Left lung (tissue), 10 donors: ENCODE data around the gene C10orf67. TPM values are rescaled to one million over a fixed set of nuclear protein-coding genes. Genes with fewer than 3 reads are reported as not detected.

Experiments used
- ATAC-seq: fragments of 200-7000 bp; cut with Tn5 transposase; one replicate; pipeline ENCODE4 v1.9.1; 2020; ENCODE audit warnings: moderate library complexity
- DNase-seq, 4 donors: peaks; one replicate each; pipeline ENCODE4 v3.0.0-alpha.2; 2013 to 2020
- H3K27ac ChIP-seq, 2 donors: fragments of 200-600 bp; sonication (generic) in 1 of 2; one replicate each; pipeline versions ENCODE4 v1.5.0 to v1.8.0; 2020 to 2021
- H3K27me3 ChIP-seq, 2 donors: fragments of 200-600 bp; sonication (generic) in 1 of 2; one replicate each; pipeline versions ENCODE4 v1.5.0 to v1.8.0; 2020 to 2021
- H3K36me3 ChIP-seq, 2 donors: fragments of 200-600 bp; sonication (generic) in 1 of 2; one replicate each; pipeline versions ENCODE4 v1.5.0 to v1.8.0; 2020 to 2021
- H3K4me1 ChIP-seq, 2 donors: fragments of 200-600 bp; one replicate each; pipeline ENCODE4 v1.8.0; 2021
- H3K4me3 ChIP-seq, 2 donors: fragments of 200-600 bp; sonication (generic) in 1 of 2; one replicate each; pipeline versions ENCODE4 v1.5.0 to v1.8.0; 2020 to 2021; ENCODE audit warnings: mild to moderate bottlenecking in 1 of 2
- H3K9me3 ChIP-seq, 2 donors: fragments of 200-600 bp; sonication (generic) in 1 of 2; one replicate each; pipeline versions ENCODE4 v1.5.0 to v1.8.0; 2020 to 2021
- CTCF ChIP-seq, 2 donors: fragments of 200-600 bp; sonication (generic) in 1 of 2; IDR thresholded peaks; one replicate each; pipeline versions ENCODE4 v1.5.0 to v1.8.0; 2021; ENCODE audit warnings: antibody characterized with exemption in 2 of 2
- intact Hi-C, 2 donors: fragments of 100-400 bp; cut with DNase I; formaldehyde crosslinking; loops; one replicate each; pipeline versions ENCODE4 v1.11.2 to v1.14.2; 2022
- polyA plus RNA-seq, 6 donors: library from polyadenylated mRNA; unstranded; fragments of 120-200 nt; gene quantifications; one replicate each; pipeline ENCODE4 v1.2.1, GENCODE V29; 2013; ENCODE audit not compliant: insufficient read length in 6 of 6
- total RNA-seq, 2 donors: library from RNA; stranded (reverse); fragmentation: NEBNext Ultra II Directional; extraction: Animal tissue kit (Norgen Biotek cat#: 25700); gene quantifications; one replicate each; pipeline ENCODE4 v1.2.1, GENCODE V29; 2021
- donor health status: DM: no; HTN: yes; CAD: no.
- donor health status: DM: no; HTN: no; CAD: no.

Gene C10orf67
- total and polyA plus RNA-seq, 8 donors = 0.29 to 0.93 (median 0.53) TPM

- TF ChIP-seq CTCF (IDR thresholded peaks at IDR 0.05) = no peak
- H3K4me3 ChIP-seq = no peak overlapping the region
- peaks cover 0 to 10% of the 10 kb centered on the region in 2 donors for H3K4me1 ChIP-seq
- no peak for DNase-seq
- H3K9me3 ChIP-seq = no peaks in the 10 kb centered on the region
- ATAC-seq = no peak
- H3K27ac ChIP-seq = no peak overlapping the region
- H3K27me3 ChIP-seq = peaks cover 39 to 97% of the 10 kb centered on the region in 2 donors
- no peaks in the 10 kb centered on the region for H3K36me3 ChIP-seq
- intact Hi-C loops = no loop called here
These were observed 155.6 kb downstream of the C10orf67 start for GRCh38 chr10:23189024-23189423.

- intact Hi-C loops = no loop called here
- Histone ChIP-seq H3K36me3 (no peaks in the 10 kb centered on the region), H3K27ac (no peak overlapping the region), H3K4me1 (peaks cover 0 to 3% of the 10 kb centered on the region in 2 donors), H3K27me3 (peaks cover 26 to 92% of the 10 kb centered on the region in 2 donors), H3K4me3 (no peak overlapping the region), H3K9me3 (no peaks in the 10 kb centered on the region)
- no peak for DNase-seq
- TF ChIP-seq CTCF (IDR thresholded peaks at IDR 0.05) = no peak
- ATAC-seq = no peak
These were observed 157.4 kb downstream of the C10orf67 start for GRCh38 chr10:23187155-23187554.

- TF ChIP-seq CTCF (IDR thresholded peaks at IDR 0.05) = no peak
- H3K4me1 ChIP-seq = peaks cover 0 to under 1% of the 10 kb centered on the region in 2 donors
- intact Hi-C loops = no loop called here
- ATAC-seq = no peak
- no peak for DNase-seq
- H3K9me3 ChIP-seq = no peaks in the 10 kb centered on the region
- H3K27ac ChIP-seq = no peak overlapping the region
- H3K36me3 ChIP-seq = no peaks in the 10 kb centered on the region
- no peak overlapping the region for H3K4me3 ChIP-seq
- H3K27me3 ChIP-seq = peaks cover 22 to 88% of the 10 kb centered on the region in 2 donors
These were observed 157.9 kb downstream of the C10orf67 start for GRCh38 chr10:23186697-23187096.

GRCh38 chr10:23186178-23186577, 158.4 kb downstream of the C10orf67 start:
- no peak for ATAC-seq
- H3K27ac ChIP-seq = no peak overlapping the region
- DNase-seq = no peak
- H3K36me3 ChIP-seq = no peaks in the 10 kb centered on the region
- no peaks in the 10 kb centered on the region for H3K9me3 ChIP-seq
- H3K27me3 ChIP-seq = peaks cover 16 to 83% of the 10 kb centered on the region in 2 donors
- H3K4me3 ChIP-seq = no peak overlapping the region
- intact Hi-C loops = no loop called here
- no peaks in the 10 kb centered on the region for H3K4me1 ChIP-seq
- TF ChIP-seq CTCF (IDR thresholded peaks at IDR 0.05) = no peak

- Histone ChIP-seq H3K27ac (no peak overlapping the region), H3K27me3 (peaks cover 49 to 100% of the 10 kb centered on the region in 2 donors), H3K4me1 (no peaks in the 10 kb centered on the region), H3K4me3 (no peak overlapping the region), H3K9me3 (no peaks in the 10 kb centered on the region), H3K36me3 (no peaks in the 10 kb centered on the region)
- intact Hi-C loops = no loop called here
- no peak for TF ChIP-seq CTCF (IDR thresholded peaks at IDR 0.05)
- ATAC-seq (no peak), DNase-seq (no peak)
These were observed 169.6 kb downstream of the C10orf67 start for GRCh38 chr10:23174977-23175512.
